ENCODE data around the gene ZNF341. TPM values are rescaled to one million over a fixed set of nuclear protein-coding genes. Genes with fewer than 3 reads are reported as not detected.

ZNF341 gene
- total and polyA plus RNA-seq, 9 of the 15 experiments (the other 6 are each of a cell fraction or from before 2014, with no cell fraction given) = 0.08 to 2.6 (median 1.0) TPM

DNA sequence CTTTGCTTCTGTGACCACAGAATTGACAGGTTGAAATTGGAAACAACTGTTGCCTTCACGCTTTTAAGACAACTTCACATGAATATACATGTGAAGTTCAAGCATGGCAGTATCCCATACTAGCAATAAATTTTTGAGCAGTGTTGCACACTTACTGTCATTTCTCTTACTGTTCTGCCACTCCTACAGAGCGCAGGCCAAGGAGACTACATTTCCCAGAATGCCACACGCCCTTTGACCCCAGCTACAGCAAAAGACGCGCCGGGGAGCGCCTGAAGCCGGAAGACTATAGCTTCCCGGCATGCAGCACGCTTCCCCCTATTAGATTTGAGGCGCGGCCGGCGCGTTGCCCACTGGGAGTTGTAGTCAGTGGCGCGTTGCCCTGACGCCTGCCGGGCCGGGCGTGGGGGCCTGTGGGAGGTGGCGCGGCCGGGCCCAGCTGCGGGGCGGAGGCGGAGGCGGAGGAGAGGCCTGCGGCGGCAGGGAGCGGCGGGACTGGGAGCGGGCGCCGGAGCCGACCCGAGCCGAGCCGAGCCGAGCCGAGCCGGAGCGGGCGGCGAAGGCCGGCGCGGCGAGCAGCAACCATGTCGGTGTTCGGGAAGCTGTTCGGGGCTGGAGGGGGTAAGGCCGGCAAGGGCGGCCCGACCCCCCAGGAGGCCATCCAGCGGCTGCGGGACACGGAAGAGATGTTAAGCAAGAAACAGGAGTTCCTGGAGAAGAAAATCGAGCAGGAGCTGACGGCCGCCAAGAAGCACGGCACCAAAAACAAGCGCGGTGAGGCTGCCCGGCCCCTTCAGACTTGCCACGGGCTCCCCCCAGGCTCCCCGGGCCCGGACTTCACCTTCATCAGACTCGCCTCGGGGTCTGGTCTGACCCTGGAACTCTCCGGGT, 79.3 kb downstream of the ZNF341 start, which contains the start of gene CHMP4B (continued):
- TF ChIP-seq, protein P1, sequence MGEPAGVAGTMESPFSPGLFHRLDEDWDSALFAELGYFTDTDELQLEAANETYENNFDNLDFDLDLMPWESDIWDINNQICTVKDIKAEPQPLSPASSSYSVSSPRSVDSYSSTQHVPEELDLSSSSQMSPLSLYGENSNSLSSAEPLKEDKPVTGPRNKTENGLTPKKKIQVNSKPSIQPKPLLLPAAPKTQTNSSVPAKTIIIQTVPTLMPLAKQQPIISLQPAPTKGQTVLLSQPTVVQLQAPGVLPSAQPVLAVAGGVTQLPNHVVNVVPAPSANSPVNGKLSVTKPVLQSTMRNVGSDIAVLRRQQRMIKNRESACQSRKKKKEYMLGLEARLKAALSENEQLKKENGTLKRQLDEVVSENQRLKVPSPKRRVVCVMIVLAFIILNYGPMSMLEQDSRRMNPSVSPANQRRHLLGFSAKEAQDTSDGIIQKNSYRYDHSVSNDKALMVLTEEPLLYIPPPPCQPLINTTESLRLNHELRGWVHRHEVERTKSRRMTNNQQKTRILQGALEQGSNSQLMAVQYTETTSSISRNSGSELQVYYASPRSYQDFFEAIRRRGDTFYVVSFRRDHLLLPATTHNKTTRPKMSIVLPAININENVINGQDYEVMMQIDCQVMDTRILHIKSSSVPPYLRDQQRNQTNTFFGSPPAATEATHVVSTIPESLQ (CRISPR knock-in tag; IDR thresholded peaks at IDR 0.05) = no peak
- TF ChIP-seq DACH1 (IDR thresholded peaks at IDR 0.05; ENCODE audit: partially characterized antibody) (peak; percentile 61), SUPT5H (IDR thresholded peaks at IDR 0.05) (no peak), ZKSCAN1 (IDR thresholded peaks at IDR 0.05; ENCODE audit: low read depth, low read length) (no peak), SMARCE1 (IDR thresholded peaks at IDR 0.05) (no peak), POLR2AphosphoS5 (IDR thresholded peaks at IDR 0.05; ENCODE audit: control insufficient read depth, insufficient read depth, low read depth, low read length) (no peak), EGR1 (conservative IDR thresholded peaks at IDR 0.05) (peak; percentile 90), RHOXF2B (CRISPR knock-in tag; conservative IDR thresholded peaks at IDR 0.05) (no peak), ZSCAN32 (CRISPR knock-in tag; IDR thresholded peaks at IDR 0.05) (no peak), EHMT2 (IDR thresholded peaks at IDR 0.05) (no peak), ZNF146 (CRISPR knock-in tag; IDR thresholded peaks at IDR 0.05; ENCODE audit: unreplicated experiment) (no peak), MEF2D (tag; conservative IDR thresholded peaks at IDR 0.05; ENCODE audit: low read depth) (0 out of 2 replicates have a peak, but pooled peaks have one; percentile 56)
- TF ChIP-seq, protein P2, sequence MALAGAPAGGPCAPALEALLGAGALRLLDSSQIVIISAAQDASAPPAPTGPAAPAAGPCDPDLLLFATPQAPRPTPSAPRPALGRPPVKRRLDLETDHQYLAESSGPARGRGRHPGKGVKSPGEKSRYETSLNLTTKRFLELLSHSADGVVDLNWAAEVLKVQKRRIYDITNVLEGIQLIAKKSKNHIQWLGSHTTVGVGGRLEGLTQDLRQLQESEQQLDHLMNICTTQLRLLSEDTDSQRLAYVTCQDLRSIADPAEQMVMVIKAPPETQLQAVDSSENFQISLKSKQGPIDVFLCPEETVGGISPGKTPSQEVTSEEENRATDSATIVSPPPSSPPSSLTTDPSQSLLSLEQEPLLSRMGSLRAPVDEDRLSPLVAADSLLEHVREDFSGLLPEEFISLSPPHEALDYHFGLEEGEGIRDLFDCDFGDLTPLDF (CRISPR knock-in tag; IDR thresholded peaks at IDR 0.05) = peak; percentile 44; the same call in 1 of the 2 replicates
- TF ChIP-seq, protein P3, sequence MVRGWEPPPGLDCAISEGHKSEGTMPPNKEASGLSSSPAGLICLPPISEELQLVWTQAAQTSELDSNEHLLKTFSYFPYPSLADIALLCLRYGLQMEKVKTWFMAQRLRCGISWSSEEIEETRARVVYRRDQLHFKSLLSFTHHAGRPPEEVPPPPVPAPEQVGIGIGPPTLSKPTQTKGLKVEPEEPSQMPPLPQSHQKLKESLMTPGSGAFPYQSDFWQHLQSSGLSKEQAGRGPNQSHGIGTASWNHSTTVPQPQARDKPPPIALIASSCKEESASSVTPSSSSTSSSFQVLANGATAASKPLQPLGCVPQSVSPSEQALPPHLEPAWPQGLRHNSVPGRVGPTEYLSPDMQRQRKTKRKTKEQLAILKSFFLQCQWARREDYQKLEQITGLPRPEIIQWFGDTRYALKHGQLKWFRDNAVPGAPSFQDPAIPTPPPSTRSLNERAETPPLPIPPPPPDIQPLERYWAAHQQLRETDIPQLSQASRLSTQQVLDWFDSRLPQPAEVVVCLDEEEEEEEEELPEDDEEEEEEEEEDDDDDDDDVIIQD (CRISPR knock-in tag; IDR thresholded peaks at IDR 0.05) = no peak
- TF ChIP-seq, protein P4, sequence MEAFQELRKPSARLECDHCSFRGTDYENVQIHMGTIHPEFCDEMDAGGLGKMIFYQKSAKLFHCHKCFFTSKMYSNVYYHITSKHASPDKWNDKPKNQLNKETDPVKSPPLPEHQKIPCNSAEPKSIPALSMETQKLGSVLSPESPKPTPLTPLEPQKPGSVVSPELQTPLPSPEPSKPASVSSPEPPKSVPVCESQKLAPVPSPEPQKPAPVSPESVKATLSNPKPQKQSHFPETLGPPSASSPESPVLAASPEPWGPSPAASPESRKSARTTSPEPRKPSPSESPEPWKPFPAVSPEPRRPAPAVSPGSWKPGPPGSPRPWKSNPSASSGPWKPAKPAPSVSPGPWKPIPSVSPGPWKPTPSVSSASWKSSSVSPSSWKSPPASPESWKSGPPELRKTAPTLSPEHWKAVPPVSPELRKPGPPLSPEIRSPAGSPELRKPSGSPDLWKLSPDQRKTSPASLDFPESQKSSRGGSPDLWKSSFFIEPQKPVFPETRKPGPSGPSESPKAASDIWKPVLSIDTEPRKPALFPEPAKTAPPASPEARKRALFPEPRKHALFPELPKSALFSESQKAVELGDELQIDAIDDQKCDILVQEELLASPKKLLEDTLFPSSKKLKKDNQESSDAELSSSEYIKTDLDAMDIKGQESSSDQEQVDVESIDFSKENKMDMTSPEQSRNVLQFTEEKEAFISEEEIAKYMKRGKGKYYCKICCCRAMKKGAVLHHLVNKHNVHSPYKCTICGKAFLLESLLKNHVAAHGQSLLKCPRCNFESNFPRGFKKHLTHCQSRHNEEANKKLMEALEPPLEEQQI (IDR thresholded peaks at IDR 0.05) = no peak
- TF ChIP-seq, protein P5, sequence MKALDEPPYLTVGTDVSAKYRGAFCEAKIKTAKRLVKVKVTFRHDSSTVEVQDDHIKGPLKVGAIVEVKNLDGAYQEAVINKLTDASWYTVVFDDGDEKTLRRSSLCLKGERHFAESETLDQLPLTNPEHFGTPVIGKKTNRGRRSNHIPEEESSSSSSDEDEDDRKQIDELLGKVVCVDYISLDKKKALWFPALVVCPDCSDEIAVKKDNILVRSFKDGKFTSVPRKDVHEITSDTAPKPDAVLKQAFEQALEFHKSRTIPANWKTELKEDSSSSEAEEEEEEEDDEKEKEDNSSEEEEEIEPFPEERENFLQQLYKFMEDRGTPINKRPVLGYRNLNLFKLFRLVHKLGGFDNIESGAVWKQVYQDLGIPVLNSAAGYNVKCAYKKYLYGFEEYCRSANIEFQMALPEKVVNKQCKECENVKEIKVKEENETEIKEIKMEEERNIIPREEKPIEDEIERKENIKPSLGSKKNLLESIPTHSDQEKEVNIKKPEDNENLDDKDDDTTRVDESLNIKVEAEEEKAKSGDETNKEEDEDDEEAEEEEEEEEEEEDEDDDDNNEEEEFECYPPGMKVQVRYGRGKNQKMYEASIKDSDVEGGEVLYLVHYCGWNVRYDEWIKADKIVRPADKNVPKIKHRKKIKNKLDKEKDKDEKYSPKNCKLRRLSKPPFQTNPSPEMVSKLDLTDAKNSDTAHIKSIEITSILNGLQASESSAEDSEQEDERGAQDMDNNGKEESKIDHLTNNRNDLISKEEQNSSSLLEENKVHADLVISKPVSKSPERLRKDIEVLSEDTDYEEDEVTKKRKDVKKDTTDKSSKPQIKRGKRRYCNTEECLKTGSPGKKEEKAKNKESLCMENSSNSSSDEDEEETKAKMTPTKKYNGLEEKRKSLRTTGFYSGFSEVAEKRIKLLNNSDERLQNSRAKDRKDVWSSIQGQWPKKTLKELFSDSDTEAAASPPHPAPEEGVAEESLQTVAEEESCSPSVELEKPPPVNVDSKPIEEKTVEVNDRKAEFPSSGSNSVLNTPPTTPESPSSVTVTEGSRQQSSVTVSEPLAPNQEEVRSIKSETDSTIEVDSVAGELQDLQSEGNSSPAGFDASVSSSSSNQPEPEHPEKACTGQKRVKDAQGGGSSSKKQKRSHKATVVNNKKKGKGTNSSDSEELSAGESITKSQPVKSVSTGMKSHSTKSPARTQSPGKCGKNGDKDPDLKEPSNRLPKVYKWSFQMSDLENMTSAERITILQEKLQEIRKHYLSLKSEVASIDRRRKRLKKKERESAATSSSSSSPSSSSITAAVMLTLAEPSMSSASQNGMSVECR (CRISPR knock-in tag; IDR thresholded peaks at IDR 0.05) = peak; percentile 95

Measured in K562 (cell line).